OCI-LY7 (cell line): Measurements from ENCODE around the gene LMOD1. TPM values are rescaled to one million over a fixed set of nuclear protein-coding genes. Genes with fewer than 3 reads are reported as not detected.
"Not testable (repeated sequence)": the region's sequence is repeated elsewhere in the genome, so short reads cannot be mapped to it uniquely, and the experiment has no call there.

Experiments used
- BruUV-seq: library from RNA; stranded (reverse); fragments of 400-500 nt; replicated peaks from 2 replicates; lab custom pipeline; 2021; lab: Mats Ljungman, UMichigan
- CTCF ChIA-PET: fragments of 300-600 bp; sonication (Branson Sonifier 250); formaldehyde crosslinking; loops from one replicate; lab custom pipeline; 2022; ENCODE audit warnings: antibody characterized with exemption; ENCODE audit not compliant: unreplicated experiment; lab: Charles Lee
- POLR2A ChIA-PET: fragments of 300-600 bp; sonication (Branson Sonifier 250); formaldehyde crosslinking; loops from one replicate; lab custom pipeline; 2022; ENCODE audit warnings: antibody characterized with exemption; lab: Charles Lee
- DNase-seq: peaks from one replicate; pipeline ENCODE4 v3.0.0-alpha.2; 2015; ENCODE audit warnings: low spot score
- H2AFZ ChIP-seq: fragments of 200-600 bp; sonication (generic), shearing (Covaris generic); 2 replicates; pipeline ENCODE4 v1.6.1; 2014; ENCODE audit warnings: mild to moderate bottlenecking, antibody characterized with exemption, low read length, moderate library complexity
- H3K27ac ChIP-seq: fragments of 200-600 bp; sonication (generic); 2 replicates; pipeline ENCODE4 v1.5.1; 2014; ENCODE audit warnings: mixed run types, low read depth, mild to moderate bottlenecking, moderate library complexity, low read length, inconsistent platforms; ENCODE audit not compliant: poor library complexity, severe bottlenecking
- H3K36me3 ChIP-seq: fragments of 200-600 bp; sonication (generic); 2 replicates; pipeline ENCODE4 v1.6.1; 2014; ENCODE audit warnings: mild to moderate bottlenecking, antibody characterized with exemption, low read length, moderate library complexity, mixed read lengths; ENCODE audit not compliant: insufficient read depth
- H3K4me1 ChIP-seq: fragments of 200-600 bp; sonication (generic); 2 replicates; pipeline ENCODE4 v1.5.1; 2014; ENCODE audit warnings: mild to moderate bottlenecking, low read length; ENCODE audit not compliant: insufficient read depth, poor library complexity, severe bottlenecking
- H3K4me2 ChIP-seq: fragments of 200-600 bp; sonication (generic); 2 replicates; pipeline ENCODE4 v1.6.1; 2014; ENCODE audit warnings: mild to moderate bottlenecking, low read length
- H3K4me3 ChIP-seq: fragments of 200-600 bp; sonication (generic); 2 replicates; pipeline ENCODE4 v1.5.1; 2014; ENCODE audit warnings: mild to moderate bottlenecking, low read depth, low read length; ENCODE audit not compliant: poor library complexity, severe bottlenecking
- H3K79me2 ChIP-seq: fragments of 200-600 bp; sonication (generic); 2 replicates; pipeline ENCODE4 v1.6.1; 2016; ENCODE audit warnings: low read depth, mild to moderate bottlenecking, low read length, moderate library complexity, mixed read lengths; ENCODE audit not compliant: insufficient read depth
- H3K9me2 ChIP-seq: fragments of 200-600 bp; sonication (generic); 2 replicates; pipeline ENCODE4 v1.6.1; 2016; ENCODE audit warnings: mild to moderate bottlenecking, low read length, mixed read lengths; ENCODE audit not compliant: insufficient read depth
- H3K9me3 ChIP-seq: fragments of 200-600 bp; sonication (generic); 2 replicates; pipeline ENCODE4 v1.6.1; 2014; ENCODE audit warnings: mild to moderate bottlenecking, mixed run types, low read length, mixed read lengths
- H4K20me1 ChIP-seq: fragments of 200-600 bp; sonication (generic); 2 replicates; pipeline ENCODE4 v1.6.1; 2014; ENCODE audit warnings: mild to moderate bottlenecking, antibody characterized with exemption, low read length, moderate library complexity, mixed read lengths; ENCODE audit not compliant: insufficient read depth
- CTCF ChIP-seq: fragments of 200-600 bp; sonication (generic); conservative IDR thresholded peaks from 2 replicates; pipeline ENCODE4 v1.5.1; 2014; ENCODE audit warnings: mild to moderate bottlenecking, antibody characterized with exemption, low read length, moderate library complexity, mixed read lengths
- EZH2phosphoT487 ChIP-seq: fragments of 200-600 bp; sonication (generic); IDR thresholded peaks from 2 replicates; pipeline ENCODE4 v1.6.1; 2018; ENCODE audit warnings: low read depth, borderline replicate concordance, mild to moderate bottlenecking, mixed run types, antibody characterized with exemption, low read length, moderate library complexity, mixed read lengths
- intact Hi-C: fragments of 100-400 bp; cut with micrococcal nuclease; formaldehyde crosslinking; loops from one replicate; pipeline ENCODE4 v1.10.0; 2022; ENCODE audit not compliant: unreplicated experiment
- total RNA-seq, 2 experiments: library from RNA; depleted of rRNA in 1 of 2; stranded (reverse); fragments of >200 nt in 1 of 2; shearing (Covaris generic) in 1 of 2; gene quantifications; 2 replicates each; pipeline ENCODE4 v1.2.3, GENCODE V29; 2014 to 2022

The LMOD1 gene
- total RNA-seq, 2 experiments from 2014 or later: not detected

- Histone ChIP-seq H3K9me3 (no peaks in the 10 kb centered on the region), H3K4me1 (no peaks in the 10 kb centered on the region), H3K36me3 (peaks cover 95% of the 10 kb centered on the region), H3K27ac (no peak overlapping the region), H3K4me2 (no peak overlapping the region), H3K9me2 (no peaks in the 10 kb centered on the region), H3K79me2 (no peaks in the 10 kb centered on the region), H3K4me3 (no peak overlapping the region), H2AFZ (no peak overlapping the region), H4K20me1 (no peaks in the 10 kb centered on the region)
- no TSS peak for BruUV-seq
- ChIA-PET CTCF (no interaction called here), POLR2A (interaction anchor here (1.7 kb wide), 1 partner anchor 16 kb away, joined by 4 read pairs; no protein-coding TSS in a partner anchor)
- intact Hi-C loops: no loop called here
- TF ChIP-seq CTCF (no peak), EZH2phosphoT487 (no peak)
- no peak for DNase-seq
Observed at GRCh38 chr1:201861448-201861847, 84.9 kb downstream of the LMOD1 start.

DNA sequence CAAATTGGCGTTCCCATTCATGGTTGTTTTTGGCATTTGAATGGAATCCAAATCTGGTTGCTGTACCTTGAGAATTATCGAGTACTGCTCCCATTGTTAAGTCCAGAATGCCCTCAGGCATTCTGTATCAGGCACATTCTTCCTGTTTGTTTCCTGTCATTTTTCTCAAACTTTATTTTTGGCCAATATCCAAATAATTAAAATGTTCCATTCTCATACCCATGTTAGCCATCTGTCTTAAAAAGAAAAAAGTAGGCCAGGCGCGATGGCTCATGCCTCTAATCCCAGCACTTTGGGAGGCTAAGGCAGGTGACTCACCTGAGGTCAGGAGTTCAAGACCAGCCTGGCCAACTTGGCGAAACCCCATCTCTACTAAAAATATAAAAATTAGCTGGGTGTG lies 86.9 kb downstream of the LMOD1 start:
- TF ChIP-seq EZH2phosphoT487 (no peak), CTCF (no peak)
- no peaks in the 10 kb centered on the region for H4K20me1 ChIP-seq
- DNase-seq: no peak
- intact Hi-C loops: no loop called here
- no peaks in the 10 kb centered on the region for H3K4me1 ChIP-seq
- no peak overlapping the region for H3K27ac ChIP-seq
- no peak overlapping the region for H3K4me3 ChIP-seq
- no peak overlapping the region for H2AFZ ChIP-seq
- BruUV-seq: no TSS peak
- no peaks in the 10 kb centered on the region for H3K9me3 ChIP-seq
- H3K79me2 ChIP-seq: no peaks in the 10 kb centered on the region
- no peak overlapping the region for H3K4me2 ChIP-seq
- H3K36me3 ChIP-seq: peaks cover 97% of the 10 kb centered on the region
- ChIA-PET POLR2A (interaction anchor here (0.8 to 1.7 kb wide), 2 partner anchors 10 to 14 kb away, joined by 3 to 4 read pairs; no protein-coding TSS in a partner anchor), CTCF (no interaction called here)
- no peaks in the 10 kb centered on the region for H3K9me2 ChIP-seq

GRCh38 chr1:201856722-201857121 lies 89.6 kb downstream of the LMOD1 start:
- CTCF ChIA-PET: not testable (repeated sequence)

More at GRCh38 chr1:201856722-201857121, 89.6 kb downstream of the LMOD1 start:
- H3K9me3 ChIP-seq, H2AFZ ChIP-seq, intact Hi-C loops, H3K4me3 ChIP-seq, H3K9me2 ChIP-seq, H3K79me2 ChIP-seq, H3K27ac ChIP-seq, DNase-seq, H3K4me1 ChIP-seq, H3K4me2 ChIP-seq, H4K20me1 ChIP-seq, BruUV-seq: not testable (repeated sequence)
- peaks cover 99% of the 10 kb centered on the region for H3K36me3 ChIP-seq
- POLR2A ChIA-PET: interaction anchor here (0.8 to 1.0 kb wide), 4 partner anchors 10 to 20 kb away, joined by 3 to 6 read pairs (median 4); no protein-coding TSS in a partner anchor
